HG03139 (cell line): ENCODE measurements around the gene SLC51B.
"Not testable (repeated sequence)": the region's sequence is repeated elsewhere in the genome, so short reads cannot be mapped to it uniquely, and the experiment has no call there.

Experiments used
- ATAC-seq: cut with Tn5 transposase; IDR thresholded peaks from one replicate; pipeline ENCODE4 v1.9.1; 2021; ENCODE audit not compliant: unreplicated experiment

SLC51B gene

GRCh38 chr15:65041787-65042186, 3.4 kb upstream of the SLC51B start:
- no peak for ATAC-seq

GRCh38 chr15:65042776-65043327, 2.3 kb upstream of the SLC51B start:
- no peak for ATAC-seq

GRCh38 chr15:65044218-65044617, 969 bp upstream of the SLC51B start:
- ATAC-seq = not testable (repeated sequence)

GRCh38 chr15:65048241-65048640, 3.1 kb downstream of the SLC51B start:
- no peak for ATAC-seq

DNA sequence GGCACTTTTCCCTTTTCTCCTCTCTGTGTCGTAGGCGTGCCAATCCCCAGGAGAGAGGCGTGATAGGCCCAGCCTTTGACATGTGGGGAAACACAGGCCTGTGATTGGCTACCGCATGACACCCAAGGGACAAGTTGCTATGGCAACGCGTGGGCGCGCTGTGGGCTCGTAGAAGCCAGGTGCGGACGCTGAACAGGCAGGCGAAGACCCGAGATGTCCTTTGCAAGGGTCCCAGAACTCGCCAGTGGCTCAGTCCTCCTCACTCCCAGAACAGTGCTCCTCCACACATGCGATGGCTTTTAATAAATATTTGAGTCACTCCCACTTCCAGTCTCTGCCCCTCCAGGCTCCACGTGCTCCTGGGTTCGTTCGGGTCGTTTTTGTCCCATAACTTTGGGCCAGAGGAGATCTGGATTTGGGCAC, 4.2 kb downstream of the SLC51B start:
- ATAC-seq = peak; percentile 78

DNA sequence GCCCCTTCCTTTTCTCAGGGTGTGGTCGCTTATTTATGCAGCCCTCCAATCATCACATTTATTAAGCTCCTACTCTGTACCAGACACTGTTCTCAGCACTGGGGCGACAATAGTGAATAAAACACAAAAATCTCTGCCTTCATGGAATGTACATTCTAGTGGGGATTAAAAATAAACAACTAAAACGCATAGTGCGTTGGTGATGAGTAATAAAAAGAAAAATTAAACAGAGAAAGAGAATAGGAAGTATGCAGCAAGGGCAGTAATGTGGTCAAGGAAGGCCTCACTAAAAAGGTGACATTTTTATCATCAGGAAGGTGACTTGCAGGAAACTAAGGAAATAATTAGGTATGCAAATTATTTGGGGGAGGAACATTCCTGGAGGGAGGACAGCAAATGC, 5.1 kb downstream of the SLC51B start:
- ATAC-seq = no peak

- no peak for ATAC-seq
Measured at GRCh38 chr15:65051266-65051665, 6.1 kb downstream of the SLC51B start.

DNA sequence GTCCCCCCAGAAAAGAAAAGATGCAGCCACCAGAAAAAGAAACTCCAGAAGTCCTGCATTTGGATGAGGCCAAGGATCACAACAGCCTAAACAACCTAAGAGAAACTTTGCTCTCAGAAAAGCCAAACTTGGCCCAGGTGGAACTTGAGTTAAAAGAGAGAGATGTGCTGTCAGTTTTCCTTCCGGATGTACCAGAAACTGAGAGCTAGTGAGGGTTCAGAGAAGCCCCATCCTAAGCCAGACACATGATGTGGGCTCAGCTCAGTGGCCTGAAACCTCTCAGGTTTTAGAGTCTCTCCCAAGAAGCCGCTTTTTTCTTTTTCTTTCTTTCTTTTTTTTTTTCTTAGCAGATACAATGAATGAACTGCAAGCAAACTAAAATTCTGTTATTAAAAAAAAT, 7.8 kb downstream of the SLC51B start:
- no peak for ATAC-seq

GRCh38 chr15:65054333-65055200, 9.4 kb downstream of the SLC51B start:
- ATAC-seq = no peak

DNA sequence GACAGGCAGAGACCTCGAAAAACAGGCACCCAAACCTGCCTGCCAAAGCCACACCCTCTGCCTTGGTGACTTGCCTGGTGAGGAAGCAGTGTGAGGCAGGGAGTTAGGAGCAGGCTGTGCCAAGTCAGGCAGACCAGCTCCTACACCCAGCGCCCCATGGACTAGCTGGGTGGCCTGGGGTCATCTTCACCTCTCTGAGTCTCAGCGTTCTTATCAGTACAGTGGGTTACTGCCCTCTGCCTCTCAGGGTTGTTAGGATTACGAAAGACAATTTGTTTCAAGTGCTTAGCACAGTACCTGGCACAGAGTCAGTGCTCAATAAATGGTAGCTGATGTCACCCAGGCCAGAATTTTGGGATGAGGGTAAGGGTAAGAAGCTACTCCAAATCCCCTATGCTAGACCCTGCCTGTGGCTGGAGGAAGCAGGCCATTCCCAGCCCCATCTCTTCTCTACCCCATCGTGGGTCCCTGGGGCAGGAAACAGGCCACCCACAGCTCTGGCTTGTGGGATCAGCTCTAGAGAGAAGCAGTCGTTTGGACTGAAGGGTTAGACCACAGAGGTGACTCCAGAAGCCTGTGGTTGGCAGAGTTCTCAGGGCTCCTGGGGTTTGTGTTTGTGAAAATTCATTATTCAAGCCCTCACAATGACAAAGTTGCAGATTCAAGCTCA, 10.1 kb downstream of the SLC51B start:
- no peak for ATAC-seq

DNA sequence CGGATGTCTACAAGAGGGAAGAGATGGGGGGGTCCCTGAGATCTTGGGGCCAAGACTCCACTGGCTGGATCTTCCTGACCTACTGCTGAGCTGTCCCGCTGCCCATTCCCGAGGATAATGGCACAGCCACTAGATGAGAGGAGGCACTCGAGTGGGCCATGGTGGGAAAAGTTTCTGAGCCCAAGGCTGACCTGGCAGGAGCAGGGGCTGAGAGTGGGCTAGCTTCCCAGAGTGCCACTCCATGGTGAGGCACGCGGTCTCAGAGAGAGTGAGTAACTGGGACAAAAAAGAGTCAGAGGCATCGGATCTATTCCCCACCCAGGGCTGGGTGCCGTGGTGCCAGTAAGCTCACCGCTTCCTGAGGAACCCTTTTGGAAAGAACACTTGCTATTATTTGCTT, 10.9 kb downstream of the SLC51B start:
- ATAC-seq = no peak

DNA sequence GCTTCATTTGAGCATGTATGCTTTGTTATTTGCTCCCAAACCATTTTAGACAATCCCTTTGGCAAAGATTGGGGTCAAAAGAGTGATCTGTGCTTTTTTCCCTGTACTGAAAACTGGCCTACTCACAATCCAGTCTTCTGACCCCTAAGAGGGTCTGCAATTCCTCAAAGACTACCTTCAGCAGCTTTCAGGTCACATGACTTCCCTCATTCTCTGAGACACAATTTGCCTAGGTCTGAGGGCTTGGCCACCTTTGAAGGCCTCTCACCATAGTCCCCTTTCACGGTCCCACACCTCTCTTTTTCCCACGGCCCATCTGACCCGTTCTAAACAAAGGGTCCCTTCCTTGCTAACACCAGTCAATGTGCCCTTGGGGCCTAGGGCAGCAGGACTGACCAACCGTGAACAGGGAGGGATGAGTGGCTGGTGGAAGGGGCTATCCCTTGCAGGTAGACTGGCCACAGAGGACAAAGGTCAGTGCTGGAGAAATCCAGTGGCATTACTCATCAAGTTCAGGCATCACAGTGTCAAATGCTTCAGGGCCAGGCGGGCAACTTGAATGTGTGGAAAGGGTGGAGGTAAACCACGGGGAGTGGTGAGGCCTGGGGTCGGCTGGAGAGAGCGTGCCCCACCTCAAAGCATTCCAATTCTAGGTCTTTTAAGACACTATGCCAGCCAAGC, 11.8 kb downstream of the SLC51B start:
- no peak for ATAC-seq

DNA sequence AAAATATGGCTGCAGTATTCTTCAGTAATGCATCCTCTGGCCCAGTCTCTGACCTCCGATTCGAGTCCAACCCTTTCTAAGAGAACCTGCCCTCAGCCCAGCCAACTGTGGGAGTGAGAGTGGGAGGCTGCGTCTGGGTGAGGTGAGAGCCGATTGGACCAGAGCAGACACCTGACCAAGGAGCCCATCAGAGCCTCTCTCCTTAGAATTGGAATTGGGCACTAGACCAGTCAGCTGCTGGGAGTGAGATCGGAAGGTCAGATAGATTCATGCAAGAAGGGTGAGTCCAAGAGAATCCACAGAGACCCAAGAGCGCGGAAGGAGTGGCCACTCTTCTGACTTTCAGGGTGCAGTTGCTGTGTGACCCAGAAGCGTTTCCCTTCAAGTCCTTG, 12.4 kb downstream of the SLC51B start:
- no peak for ATAC-seq

- ATAC-seq = no peak
Measured at GRCh38 chr15:65058394-65059368, 13.5 kb downstream of the SLC51B start.

- no peak for ATAC-seq
Measured at GRCh38 chr15:65059369-65059750, 14.2 kb downstream of the SLC51B start.

GRCh38 chr15:65059931-65060596, 14.9 kb downstream of the SLC51B start:
- no peak for ATAC-seq

GRCh38 chr15:65060641-65061397, 15.6 kb downstream of the SLC51B start:
- ATAC-seq = no peak

DNA sequence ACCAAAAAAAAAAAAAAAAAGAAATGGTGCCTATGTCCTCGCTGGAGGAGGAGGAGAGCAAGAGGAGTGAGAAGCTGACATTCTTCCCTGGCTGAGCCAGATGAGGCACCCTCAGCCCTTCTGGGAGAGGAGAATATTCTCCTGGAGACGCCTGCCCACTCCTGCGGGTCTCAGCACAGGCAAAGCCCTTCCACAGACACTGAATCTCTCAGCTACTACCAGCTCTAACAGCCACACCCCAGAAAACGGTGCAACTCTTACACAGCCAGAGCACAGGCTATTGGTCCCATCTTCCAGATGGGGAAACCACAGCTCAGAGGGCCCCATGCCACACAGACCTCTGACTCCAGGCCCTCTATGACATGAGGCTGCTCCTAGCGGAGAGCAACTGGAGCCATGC, 16.9 kb downstream of the SLC51B start:
- no peak for ATAC-seq

GRCh38 chr15:65062726-65063125, 17.5 kb downstream of the SLC51B start:
- no peak for ATAC-seq
